ENCODE measurements around the gene H3-3A.

- TF ChIP-seq POLR2A (IDR thresholded peaks at IDR 0.05; ENCODE audit: low read length) (no peak), CTCF (IDR thresholded peaks at IDR 0.05) (no peak), EHMT2 (IDR thresholded peaks at IDR 0.05; ENCODE audit: low read depth) (no peak), ZSCAN20 (CRISPR knock-in tag; IDR thresholded peaks at IDR 0.05) (no peak), HOXB5 (CRISPR knock-in tag; IDR thresholded peaks at IDR 0.05) (no peak), NR3C1 (IDR thresholded peaks at IDR 0.05) (no peak), BHLHE40 (IDR thresholded peaks at IDR 0.05; ENCODE audit: low read depth, low read length) (no peak), USF2 (IDR thresholded peaks at IDR 0.05) (no peak), CBX2 (IDR thresholded peaks at IDR 0.05; ENCODE audit: borderline replicate concordance, low read depth) (no peak), JUNB (IDR thresholded peaks at IDR 0.05) (no peak), PBX3 (IDR thresholded peaks at IDR 0.05) (no peak)
Observed at GRCh38 chr1:226104671-226105121, 42.2 kb downstream of the H3-3A start.

Data from A549 (cell line).